ENCODE data around the gene DGCR2.
"Not testable (repeated sequence)": the region's sequence is repeated elsewhere in the genome, so short reads cannot be mapped to it uniquely, and the experiment has no call there.

Gene DGCR2

DNA sequence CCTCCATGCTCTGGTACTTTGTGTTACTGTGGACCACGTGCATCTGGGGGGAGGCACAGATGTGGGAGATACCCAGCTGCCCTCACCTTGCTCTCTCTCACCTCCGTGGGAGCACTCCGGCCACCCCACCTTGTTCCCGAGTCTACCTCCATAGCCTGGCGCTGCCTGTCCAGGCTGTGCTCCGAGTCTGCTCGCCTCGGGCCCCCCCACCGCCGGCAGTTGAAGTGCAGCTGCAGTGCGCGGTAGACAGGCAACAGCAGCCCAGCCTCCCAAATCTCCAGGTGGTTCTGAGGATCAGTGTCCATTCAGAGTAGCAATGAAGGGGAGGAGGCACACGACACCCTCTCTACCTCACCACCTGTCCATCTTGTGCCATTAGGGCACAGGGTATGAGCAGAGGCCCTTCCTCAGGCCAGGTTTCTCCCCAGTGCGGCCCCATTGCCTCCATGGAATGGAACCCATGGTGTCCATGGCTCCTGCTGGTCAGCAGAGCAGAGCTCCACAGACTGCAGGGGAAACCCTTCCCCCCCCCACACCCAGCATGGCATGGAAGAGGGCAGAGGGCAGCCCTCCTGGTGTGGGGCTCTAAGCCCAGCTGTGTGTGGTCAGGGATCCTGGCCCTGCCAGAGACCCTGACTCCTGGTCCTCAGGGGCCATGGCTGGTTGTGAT is 89.2 kb downstream of the DGCR2 start:
- H3K27ac ChIP-seq = not testable (repeated sequence)

DNA sequence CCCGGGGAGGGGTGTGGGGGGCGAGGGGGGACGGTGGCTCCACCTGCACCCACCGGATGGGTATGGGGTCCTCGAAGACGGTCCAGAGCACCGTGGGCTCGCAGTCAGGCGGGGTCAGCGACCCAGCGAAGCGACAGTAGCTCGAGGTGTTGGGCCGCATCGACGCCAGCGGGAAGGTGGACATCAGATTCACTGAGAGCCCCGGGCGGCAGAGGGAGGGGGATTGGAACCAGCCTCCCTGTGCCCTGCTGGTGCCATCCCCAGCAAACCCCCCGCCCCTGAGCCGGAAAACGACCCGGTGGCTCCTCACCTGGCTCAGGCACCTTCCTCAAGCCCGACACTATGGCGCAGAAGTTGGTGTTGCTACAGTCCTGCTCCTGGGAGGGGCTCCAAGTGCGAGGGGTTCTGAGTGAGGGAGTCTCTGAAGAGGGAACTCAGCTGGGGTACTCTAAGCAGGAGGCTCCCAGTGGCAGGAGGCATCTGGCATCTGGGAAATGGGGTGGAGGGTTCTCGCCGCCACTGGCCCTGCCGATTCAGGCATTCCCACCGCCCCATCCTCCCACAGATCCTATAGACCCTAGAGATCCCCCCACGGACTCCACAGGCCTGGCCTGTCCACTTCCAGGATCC is 89.9 kb downstream of the DGCR2 start:
- H3K27ac ChIP-seq = not testable (repeated sequence)

DNA sequence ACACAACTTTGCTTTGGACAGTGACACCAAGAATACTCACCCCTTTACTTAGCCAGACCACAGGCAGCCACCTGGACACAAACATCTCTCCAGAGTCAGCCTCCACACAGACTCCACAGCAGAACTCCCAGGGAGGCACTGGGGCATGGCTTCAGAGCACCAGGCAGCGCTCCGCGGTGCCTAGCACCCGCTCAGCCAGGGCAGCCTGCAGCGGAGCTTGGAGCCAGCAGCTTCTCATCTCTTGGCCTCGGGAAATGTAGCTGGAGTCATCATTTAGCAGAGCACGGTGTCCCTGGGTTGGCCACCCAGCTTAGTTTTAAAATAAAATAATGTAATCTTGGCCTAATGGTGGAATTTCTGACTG is 91.3 kb downstream of the DGCR2 start:
- H3K27ac ChIP-seq = not testable (repeated sequence)

DNA sequence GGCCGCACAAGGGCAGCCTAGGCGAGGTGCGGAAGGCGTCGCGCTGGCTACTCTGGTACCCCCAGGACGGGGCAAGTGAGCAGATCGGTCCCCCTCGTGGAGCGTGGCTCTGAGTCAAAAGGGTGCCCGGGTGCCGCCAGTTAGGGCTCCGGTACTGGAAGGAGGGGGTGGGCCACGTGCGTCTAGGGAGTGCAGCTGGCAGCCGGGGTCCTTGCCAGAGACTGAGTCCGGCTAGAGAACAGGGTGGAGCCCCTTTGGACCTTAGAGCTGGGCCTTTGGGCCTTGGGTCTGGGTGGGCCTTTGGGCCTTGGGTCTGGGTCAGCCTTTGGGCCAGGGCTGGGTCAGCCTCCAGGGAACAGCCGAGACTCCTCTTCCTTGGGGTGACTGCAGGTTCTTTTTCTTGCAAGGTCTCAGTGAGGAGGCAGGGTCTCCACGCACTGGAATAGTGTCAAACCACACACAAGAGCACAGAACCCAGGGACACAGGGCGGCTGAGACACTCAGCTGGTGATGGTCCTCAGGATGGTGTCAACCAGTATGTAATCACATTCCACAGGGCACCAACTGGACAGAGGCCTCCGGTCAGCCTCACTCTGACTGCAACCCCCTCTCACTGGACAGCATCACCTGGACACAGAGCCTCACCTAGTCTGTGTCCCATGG is 91.9 kb downstream of the DGCR2 start:
- H3K27ac ChIP-seq = not testable (repeated sequence)

DNA sequence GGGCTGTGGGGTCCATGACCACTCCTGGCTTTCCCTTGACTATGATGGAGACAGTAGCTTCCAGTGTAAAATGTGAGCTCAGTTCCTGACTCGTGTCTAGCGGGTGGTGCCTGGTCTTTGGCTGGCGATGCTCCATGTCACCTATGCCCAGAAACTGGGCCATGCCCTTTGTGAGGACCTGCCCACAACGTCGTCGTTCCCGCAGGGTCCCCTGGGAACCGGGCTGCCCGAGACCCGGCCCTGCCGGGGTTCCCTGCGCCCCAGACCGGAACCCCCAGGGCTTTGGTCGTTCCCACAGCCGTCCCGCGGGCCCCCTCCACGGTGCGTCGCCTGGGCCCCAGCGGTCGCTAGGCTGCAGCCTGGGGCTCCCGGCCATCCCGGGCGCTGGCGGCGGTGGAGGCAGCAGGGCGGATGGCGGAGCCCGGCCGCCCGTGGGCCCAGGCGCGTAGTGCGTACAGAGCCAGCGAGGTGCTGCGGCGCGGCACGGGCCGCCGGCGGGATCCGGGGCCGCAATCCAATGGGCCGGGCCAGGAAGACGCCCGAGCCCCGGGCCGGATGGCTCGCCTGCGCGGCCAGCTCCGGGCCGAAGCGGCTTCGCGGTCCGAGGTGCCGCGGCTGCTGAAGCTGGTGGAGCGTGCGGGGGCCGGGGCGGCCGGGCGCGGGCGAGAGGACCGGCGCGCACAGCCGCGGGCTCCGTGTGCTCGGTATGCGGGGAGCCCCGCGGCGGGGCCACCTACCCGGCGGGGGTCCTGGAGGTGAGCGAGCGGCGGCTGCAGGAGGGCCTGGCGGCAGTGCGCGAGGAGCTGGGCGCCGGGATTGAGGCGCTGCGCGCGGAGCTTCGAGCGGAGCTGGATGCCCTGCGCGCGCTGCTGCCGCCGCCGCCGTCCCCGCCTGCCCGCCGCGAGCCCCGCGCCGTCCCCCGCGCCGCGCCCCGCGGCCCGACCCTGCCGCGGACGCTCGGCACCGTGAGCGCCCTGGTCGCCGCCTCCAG is 92.8 kb downstream of the DGCR2 start:
- H3K27ac ChIP-seq = not testable (repeated sequence)

DNA sequence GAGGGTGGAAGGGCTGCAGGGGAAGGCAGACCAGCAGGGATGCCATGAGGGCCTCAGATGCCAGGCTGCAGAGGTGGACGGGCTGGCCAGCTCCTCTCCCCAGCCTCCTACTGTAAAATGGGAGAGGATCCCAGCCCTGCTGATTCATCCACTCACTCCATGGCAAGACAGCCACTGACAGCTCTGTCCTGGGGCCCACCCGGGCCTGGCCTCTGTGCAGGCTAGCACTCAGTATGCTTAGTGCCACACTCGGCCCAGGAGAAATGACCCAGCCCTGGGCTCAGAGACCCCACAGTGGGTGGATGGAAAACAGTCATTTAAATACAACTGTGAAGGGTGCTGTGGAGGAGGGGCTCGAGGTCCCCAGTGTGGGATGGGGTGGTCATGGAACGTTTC is 94.2 kb downstream of the DGCR2 start:
- not testable (repeated sequence) for H3K27ac ChIP-seq

DNA sequence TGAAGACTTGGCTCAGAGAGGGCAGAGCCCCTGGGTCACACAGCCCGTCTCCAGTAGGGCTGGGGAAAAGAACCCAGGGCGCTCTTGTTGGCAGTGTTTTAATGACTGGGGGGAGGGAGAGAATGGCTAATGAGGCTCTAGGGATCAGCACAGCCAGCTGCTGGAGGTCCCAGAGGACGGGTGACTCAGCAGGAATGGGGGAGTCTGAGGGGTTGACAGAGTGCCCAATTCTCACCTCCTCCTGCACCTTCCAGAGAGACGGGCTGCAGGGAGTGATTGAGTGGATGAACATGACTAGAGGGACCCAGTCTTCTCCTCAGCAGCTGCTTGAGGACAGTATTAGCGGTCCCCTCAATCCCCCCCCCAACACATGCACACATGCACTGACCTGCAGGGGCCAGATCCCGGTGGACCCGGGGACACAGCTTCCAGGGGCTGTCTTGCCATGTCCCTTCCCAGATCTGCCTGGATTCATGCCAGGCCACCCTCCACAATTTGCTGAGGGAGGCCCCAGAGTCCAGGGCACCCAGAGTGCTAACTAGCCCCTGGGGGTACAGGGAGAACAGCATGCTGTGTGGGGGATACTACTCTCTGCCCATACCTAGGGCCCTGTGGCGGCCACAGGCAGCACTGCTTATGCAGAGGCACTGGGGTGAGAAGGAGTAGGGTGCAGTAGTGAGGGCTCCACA is 94.7 kb downstream of the DGCR2 start:
- H3K27ac ChIP-seq = not testable (repeated sequence)

DNA sequence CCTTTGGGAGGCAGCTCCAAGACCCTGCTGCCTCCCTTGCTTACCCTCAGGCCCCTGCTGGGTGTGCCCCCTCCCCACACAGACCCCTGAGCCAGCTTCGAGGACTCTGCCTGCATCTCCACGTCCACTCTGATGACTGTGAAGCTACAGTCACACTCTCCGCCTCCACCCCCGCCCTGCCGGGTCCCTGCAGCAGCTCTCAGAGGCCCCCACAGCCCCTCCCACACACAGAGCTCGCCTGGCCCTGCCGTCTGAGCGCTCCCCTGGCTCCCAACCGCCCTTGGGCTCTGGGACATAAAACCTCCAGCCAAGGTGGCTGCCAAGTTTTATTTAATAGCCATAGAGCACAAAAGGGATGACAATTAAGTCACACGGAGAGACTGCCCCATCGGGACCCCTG is 96.1 kb downstream of the DGCR2 start:
- not testable (repeated sequence) for H3K27ac ChIP-seq

DNA sequence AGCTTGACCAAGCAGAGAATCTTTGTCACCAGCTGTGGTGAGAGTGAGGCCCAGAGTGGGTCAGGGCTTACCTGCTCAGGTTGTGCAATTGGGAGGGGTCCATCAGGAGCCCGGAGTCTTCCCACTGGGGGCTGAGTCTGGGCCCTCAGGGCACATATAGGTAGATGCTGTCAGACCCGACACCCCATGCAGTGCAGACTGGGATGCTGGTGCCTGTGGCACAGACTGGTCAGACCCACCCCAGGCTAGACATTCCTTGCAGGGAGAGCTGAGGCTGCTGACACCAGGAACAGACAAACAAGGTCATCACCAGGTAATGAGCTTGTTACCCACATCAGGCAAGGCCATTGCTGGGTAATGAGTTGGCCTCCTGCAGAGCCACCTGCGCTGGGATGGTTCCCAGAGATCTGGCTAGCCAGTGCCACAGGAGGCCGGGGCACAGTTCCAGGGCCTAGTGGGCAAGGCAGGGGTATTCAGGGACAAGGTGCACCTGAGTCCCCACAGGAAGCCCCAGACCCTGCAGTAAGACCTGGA is 97.2 kb downstream of the DGCR2 start:
- not testable (repeated sequence) for H3K27ac ChIP-seq

DNA sequence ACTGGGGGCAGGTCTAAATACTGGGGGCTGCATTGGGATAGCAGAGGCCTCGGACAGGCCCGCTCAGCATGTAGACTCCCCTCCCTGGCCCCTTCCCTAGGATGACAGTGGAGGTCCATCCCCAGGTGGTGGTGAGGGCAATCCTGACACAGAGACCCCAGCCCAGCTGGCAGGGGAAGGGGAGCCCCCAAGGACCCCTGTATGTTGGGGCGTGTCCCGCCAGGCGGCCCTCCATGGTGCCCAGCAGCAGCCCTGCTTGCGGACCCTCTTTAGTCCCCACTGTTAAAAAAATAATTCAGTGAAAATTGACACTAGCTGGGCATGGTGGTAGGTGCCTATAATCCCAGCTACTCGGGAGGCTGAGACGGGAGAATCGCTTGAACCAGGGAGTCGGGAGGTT is 98.3 kb downstream of the DGCR2 start:
- H3K27ac ChIP-seq = not testable (repeated sequence)

DNA sequence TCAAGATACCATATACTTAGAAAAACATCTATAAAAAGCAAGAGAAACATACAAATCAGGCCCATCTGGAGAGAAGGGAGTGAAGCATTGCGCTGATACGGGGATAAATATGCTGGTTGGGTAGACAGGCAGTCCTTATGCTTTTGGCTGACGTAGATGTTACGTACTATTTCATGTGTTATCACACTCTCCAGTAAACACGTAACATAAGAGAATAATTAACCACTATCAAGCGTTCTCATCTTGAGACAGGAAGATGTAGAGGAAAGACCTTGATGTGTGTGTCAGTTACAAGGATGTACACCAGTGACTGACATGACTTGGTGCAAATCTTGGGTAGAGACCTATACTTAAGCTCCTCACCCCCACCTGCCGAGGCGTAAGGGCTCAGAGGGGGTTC is 99.5 kb downstream of the DGCR2 start:
- H3K27ac ChIP-seq = no peak overlapping the region
- TF ChIP-seq, protein P1, sequence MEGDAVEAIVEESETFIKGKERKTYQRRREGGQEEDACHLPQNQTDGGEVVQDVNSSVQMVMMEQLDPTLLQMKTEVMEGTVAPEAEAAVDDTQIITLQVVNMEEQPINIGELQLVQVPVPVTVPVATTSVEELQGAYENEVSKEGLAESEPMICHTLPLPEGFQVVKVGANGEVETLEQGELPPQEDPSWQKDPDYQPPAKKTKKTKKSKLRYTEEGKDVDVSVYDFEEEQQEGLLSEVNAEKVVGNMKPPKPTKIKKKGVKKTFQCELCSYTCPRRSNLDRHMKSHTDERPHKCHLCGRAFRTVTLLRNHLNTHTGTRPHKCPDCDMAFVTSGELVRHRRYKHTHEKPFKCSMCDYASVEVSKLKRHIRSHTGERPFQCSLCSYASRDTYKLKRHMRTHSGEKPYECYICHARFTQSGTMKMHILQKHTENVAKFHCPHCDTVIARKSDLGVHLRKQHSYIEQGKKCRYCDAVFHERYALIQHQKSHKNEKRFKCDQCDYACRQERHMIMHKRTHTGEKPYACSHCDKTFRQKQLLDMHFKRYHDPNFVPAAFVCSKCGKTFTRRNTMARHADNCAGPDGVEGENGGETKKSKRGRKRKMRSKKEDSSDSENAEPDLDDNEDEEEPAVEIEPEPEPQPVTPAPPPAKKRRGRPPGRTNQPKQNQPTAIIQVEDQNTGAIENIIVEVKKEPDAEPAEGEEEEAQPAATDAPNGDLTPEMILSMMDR (conservative IDR thresholded peaks at IDR 0.05) = no peak
- no peak for TF ChIP-seq ZFX (IDR thresholded peaks at IDR 0.05)

DNA sequence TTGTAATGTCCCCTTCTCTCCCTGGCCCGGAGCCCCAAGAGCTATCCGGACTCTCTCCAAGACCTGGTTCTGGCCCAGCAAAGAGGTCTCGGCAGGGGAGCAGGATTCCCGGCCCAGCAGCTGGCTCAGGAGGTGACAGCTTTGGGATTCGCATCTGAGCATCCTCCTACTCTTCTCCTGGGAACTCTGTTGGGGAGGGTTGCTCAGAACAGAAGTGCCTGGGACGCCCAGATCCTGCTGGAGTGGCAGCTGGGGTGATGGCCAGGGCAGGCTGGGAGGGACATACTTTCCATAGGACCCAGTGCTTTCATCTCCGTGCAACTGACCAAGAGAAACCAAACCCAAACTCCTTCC is 102.6 kb downstream of the DGCR2 start:
- H3K27ac ChIP-seq = no peak overlapping the region
- TF ChIP-seq ZFX (IDR thresholded peaks at IDR 0.05) = no peak
- TF ChIP-seq, protein P1 (conservative IDR thresholded peaks at IDR 0.05) = no peak

Data from C4-2B (cell line).